Measurements from ENCODE around the gene SH3GL1.

DNA sequence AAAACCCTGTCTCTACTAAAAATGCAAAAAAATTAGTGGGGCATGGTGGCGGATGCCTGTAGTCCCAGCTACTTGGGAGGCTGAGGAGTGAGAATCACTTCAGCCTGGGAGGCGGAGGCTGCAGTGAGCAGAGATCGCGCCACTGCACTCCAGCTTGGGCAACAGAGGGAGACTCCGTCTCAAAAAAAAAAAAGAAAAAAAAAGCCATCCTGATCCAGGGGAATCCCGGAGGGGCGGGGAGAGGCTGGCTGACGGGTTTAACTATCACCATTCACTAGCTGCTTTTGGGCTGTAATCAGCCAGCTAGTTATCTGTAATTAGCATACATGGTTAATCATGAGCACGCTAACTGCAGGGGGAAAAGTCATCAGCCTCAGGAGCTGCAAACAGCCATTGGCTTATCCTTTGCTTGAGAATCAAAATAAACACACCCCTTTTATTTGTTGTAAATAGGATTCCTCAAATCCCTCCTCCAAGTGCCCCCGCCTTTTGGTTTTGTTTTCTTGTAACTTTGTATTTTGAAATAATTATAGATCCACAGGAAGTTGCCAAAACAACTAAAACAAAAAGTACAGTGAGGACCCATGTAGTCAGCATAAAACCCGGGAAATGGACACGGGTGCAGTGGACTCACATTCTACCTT is 86.4 kb downstream of the SH3GL1 start:
- TF ChIP-seq EP300 (IDR thresholded peaks at IDR 0.05) (no peak), POLR2A (IDR thresholded peaks at IDR 0.05; ENCODE audit: low read depth) (no peak)
- TF ChIP-seq, protein P1, sequence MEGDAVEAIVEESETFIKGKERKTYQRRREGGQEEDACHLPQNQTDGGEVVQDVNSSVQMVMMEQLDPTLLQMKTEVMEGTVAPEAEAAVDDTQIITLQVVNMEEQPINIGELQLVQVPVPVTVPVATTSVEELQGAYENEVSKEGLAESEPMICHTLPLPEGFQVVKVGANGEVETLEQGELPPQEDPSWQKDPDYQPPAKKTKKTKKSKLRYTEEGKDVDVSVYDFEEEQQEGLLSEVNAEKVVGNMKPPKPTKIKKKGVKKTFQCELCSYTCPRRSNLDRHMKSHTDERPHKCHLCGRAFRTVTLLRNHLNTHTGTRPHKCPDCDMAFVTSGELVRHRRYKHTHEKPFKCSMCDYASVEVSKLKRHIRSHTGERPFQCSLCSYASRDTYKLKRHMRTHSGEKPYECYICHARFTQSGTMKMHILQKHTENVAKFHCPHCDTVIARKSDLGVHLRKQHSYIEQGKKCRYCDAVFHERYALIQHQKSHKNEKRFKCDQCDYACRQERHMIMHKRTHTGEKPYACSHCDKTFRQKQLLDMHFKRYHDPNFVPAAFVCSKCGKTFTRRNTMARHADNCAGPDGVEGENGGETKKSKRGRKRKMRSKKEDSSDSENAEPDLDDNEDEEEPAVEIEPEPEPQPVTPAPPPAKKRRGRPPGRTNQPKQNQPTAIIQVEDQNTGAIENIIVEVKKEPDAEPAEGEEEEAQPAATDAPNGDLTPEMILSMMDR (IDR thresholded peaks at IDR 0.05): no peak
